Erythroblast (primary cell): ENCODE results near the gene TRIM7.

Experiments used
- GATA1 ChIP-seq: IDR thresholded peaks from 2 replicates; pipeline ENCODE4 v1.6.1; 2011; ENCODE audit warnings: low read depth, mild to moderate bottlenecking, control low read depth, low read length, moderate library complexity
- POLR2A ChIP-seq: IDR thresholded peaks from 2 replicates; pipeline ENCODE4 v1.6.1; 2011; ENCODE audit warnings: mild to moderate bottlenecking, low read length

DNA sequence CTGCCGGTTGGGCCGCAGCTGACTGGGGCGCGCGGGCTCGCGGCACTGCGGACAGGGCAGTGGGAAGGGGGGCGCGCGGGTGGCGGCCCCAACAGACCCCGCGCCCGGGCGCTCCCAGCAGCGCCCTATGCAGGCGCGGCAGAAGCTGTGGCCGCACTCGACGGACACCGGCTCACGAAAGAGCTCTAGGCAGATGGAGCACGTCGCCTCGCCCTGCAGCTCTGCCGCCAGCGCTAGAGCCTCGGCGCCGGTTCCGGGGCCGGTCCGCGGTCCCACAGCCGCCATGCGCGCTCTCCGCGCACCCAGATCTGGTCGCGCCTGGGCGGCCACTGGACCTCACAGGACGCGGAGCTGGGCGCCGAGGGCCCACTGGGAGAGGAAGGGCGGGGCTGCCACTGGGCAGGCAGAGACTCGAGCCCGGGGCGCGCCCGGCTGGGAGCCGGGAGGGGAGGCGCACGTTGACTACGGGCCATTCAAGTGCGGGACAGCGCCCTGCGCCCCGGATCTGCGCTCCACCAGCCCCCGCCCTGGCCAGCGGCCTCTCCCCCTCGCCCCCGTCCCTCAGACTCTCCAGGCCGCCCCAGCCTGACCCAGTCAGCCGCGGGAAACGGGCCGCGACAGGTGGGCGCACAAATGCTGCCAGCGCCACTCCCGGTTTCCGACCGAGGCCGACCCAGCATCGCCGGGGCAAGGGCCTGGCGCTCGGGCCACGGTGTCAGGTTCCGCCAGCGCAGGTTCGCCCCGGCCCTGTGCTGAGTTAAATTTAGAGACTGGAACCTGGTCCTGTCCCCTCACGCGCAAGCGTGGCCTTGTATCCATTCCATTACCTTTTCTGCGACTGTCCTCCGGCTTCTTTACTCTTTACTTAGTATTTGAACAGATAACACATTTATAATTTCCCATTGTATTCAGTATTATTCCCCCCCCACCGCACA is at the start of gene TRIM7:
- TF ChIP-seq POLR2A, result no peak
- no peak for TF ChIP-seq GATA1
